ENCODE results near the gene ATP2B2.

DNA sequence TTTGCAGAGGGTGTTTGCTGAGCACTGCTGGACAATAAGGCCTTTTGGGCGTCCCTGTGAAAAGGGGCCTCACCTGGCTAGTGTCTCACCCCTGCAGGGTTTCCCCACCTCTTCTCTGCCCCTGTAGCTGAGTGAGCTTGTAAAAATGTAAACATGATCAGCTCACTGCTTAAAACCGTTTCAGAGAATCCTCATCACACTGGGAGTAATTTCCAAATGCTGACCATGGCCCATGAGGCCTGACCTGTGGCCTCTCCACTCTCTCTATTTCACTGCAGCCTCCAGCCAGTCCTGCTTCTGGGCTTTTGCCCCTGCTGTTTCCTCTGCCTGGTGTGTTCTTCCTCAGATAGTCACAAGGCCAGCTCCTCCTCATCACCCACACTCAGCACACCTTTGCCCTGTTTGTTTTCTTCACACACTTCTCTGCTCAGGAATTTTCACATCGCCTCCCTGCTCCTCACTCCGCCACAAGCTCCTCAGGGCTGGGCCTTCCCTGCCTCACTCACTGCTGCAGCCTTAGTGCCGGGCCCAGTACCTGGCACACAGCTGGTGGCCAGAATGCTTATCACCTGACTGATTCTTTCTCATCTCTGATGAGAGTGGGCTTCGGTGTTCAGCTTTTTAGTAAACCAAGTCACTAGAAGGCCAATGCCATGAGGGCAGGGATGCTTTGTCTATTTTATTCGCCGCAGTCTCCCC, 105.2 kb downstream of the ATP2B2 start:
- TF ChIP-seq, protein P1, sequence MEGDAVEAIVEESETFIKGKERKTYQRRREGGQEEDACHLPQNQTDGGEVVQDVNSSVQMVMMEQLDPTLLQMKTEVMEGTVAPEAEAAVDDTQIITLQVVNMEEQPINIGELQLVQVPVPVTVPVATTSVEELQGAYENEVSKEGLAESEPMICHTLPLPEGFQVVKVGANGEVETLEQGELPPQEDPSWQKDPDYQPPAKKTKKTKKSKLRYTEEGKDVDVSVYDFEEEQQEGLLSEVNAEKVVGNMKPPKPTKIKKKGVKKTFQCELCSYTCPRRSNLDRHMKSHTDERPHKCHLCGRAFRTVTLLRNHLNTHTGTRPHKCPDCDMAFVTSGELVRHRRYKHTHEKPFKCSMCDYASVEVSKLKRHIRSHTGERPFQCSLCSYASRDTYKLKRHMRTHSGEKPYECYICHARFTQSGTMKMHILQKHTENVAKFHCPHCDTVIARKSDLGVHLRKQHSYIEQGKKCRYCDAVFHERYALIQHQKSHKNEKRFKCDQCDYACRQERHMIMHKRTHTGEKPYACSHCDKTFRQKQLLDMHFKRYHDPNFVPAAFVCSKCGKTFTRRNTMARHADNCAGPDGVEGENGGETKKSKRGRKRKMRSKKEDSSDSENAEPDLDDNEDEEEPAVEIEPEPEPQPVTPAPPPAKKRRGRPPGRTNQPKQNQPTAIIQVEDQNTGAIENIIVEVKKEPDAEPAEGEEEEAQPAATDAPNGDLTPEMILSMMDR (IDR thresholded peaks at IDR 0.05 in 2 of 3, conservative IDR thresholded peaks at IDR 0.05 in 1 of 3; ENCODE audit: borderline replicate concordance in 1 of 3, insufficient read depth in 1 of 3, low read depth in 2 of 3, low read length in 2 of 3), result no peak
- TF ChIP-seq POLR2AphosphoS5 (IDR thresholded peaks at IDR 0.05; ENCODE audit: low read depth, low read length) (no peak), SIN3A (IDR thresholded peaks at IDR 0.05; ENCODE audit: low read depth) (no peak), ZNF274 (IDR thresholded peaks at IDR 0.05; ENCODE audit: low read depth, low read length) (no peak), EZH2phosphoT487 (IDR thresholded peaks at IDR 0.05; ENCODE audit: borderline replicate concordance) (no peak), EGR1 (IDR thresholded peaks at IDR 0.05; ENCODE audit: low read depth) (no peak), RAD21 (IDR thresholded peaks at IDR 0.05; ENCODE audit: low read depth) (no peak)
- TF ChIP-seq, protein P2, sequence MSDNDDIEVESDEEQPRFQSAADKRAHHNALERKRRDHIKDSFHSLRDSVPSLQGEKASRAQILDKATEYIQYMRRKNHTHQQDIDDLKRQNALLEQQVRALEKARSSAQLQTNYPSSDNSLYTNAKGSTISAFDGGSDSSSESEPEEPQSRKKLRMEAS (IDR thresholded peaks at IDR 0.05), result no peak

Measured in HCT116 (cell line).